Stimulated activated CD4-positive, alpha-beta T cell treated with anti-CD3 and anti-CD28 coated beads, TNF-alpha, amount 100 ng/mL, for 4 hours (primary cell): ENCODE data around the gene CLDN8.

Source experiments
- DNase-seq, 3 experiments: peaks; one replicate each; pipeline ENCODE4 v3.0.0-alpha.2; 2020; ENCODE audit warnings: low read depth in 3 of 3

Gene CLDN8

GRCh38 chr21:30216041-30216723 is at the start of gene CLDN8:
CLDN8 (minus strand) TSS chr21:30216097; CDS start chr21:30215925, 172 bp downstream.
- no peak for DNase-seq

GRCh38 chr21:30257773-30258172 is 41.9 kb upstream of the CLDN8 start:
- no peak for DNase-seq

- no peak for DNase-seq
Observed at GRCh38 chr21:30256100-30256499, 40.2 kb upstream of the CLDN8 start.

GRCh38 chr21:30255679-30256078 is 39.8 kb upstream of the CLDN8 start:
- DNase-seq = no peak

- DNase-seq = no peak
Observed at GRCh38 chr21:30251781-30252180, 35.9 kb upstream of the CLDN8 start.

GRCh38 chr21:30249936-30250335 is 34.0 kb upstream of the CLDN8 start:
- DNase-seq = no peak

- no peak for DNase-seq
Observed at GRCh38 chr21:30248844-30249243, 32.9 kb upstream of the CLDN8 start.

GRCh38 chr21:30245061-30245460 is 29.2 kb upstream of the CLDN8 start:
- DNase-seq = no peak

GRCh38 chr21:30243691-30244090 is 27.8 kb upstream of the CLDN8 start:
- DNase-seq = no peak

- DNase-seq = no peak
Observed at GRCh38 chr21:30240661-30241060, 24.8 kb upstream of the CLDN8 start.

GRCh38 chr21:30238168-30238567 is 22.3 kb upstream of the CLDN8 start:
- no peak for DNase-seq

GRCh38 chr21:30234643-30235042 is 18.7 kb upstream of the CLDN8 start:
- no peak for DNase-seq

GRCh38 chr21:30234050-30234449 is 18.2 kb upstream of the CLDN8 start:
- DNase-seq = no peak

- DNase-seq = no peak
Observed at GRCh38 chr21:30233228-30234020, 17.5 kb upstream of the CLDN8 start.

GRCh38 chr21:30232011-30232410 is 16.1 kb upstream of the CLDN8 start:
- no peak for DNase-seq

GRCh38 chr21:30227633-30228404 is 11.9 kb upstream of the CLDN8 start:
- no peak for DNase-seq

GRCh38 chr21:30227128-30227527 is 11.2 kb upstream of the CLDN8 start:
- DNase-seq = no peak

GRCh38 chr21:30223596-30223995 is 7.7 kb upstream of the CLDN8 start:
- no peak for DNase-seq

GRCh38 chr21:30222724-30223123 is 6.8 kb upstream of the CLDN8 start:
- DNase-seq = no peak

GRCh38 chr21:30211071-30211470 is 4.8 kb downstream of the CLDN8 start:
- DNase-seq = no peak

- no peak for DNase-seq
Observed at GRCh38 chr21:30209601-30210000, 6.3 kb downstream of the CLDN8 start.

- DNase-seq = no peak
Observed at GRCh38 chr21:30207252-30207579, 8.7 kb downstream of the CLDN8 start.
